ENCODE data around the gene HABP4.

- TF ChIP-seq POLR2AphosphoS5 (IDR thresholded peaks at IDR 0.05) = no peak
- TF ChIP-seq POLR2A (IDR thresholded peaks at IDR 0.05) = no peak
Observed at GRCh38 chr9:96497117-96497399, 47.1 kb downstream of the HABP4 start.

All from transverse colon (tissue), 3 donors.